IMR-90 (cell line): ENCODE results near the gene COQ6. TPM values are rescaled to one million over a fixed set of nuclear protein-coding genes. Genes with fewer than 3 reads are reported as not detected.

Source experiments
- ATAC-seq: fragments of 200-7000 bp; cut with Tn5 transposase; 2 replicates; pipeline ENCODE4 v1.9.1; 2020; ENCODE audit warnings: low read depth, mild to moderate bottlenecking, moderate library complexity
- BruUV-seq: library from RNA; stranded (reverse); fragments of 400-500 nt; replicated peaks from 2 replicates; lab custom pipeline; 2021; lab: Mats Ljungman, UMichigan
- CTCF ChIA-PET: fragments of 300-600 bp; formaldehyde crosslinking; extraction: SDS; loops from one replicate; lab custom pipeline; 2021; ENCODE audit warnings: antibody characterized with exemption; lab: Yijun Ruan, JAX
- POLR2A ChIA-PET: fragments of 300-600 bp; sonication (Branson Sonifier 250); formaldehyde crosslinking; loops from one replicate; lab custom pipeline; 2022; ENCODE audit warnings: antibody characterized with exemption; ENCODE audit not compliant: unreplicated experiment; lab: Charles Lee
- DNase-seq: peaks from one replicate; pipeline ENCODE4 v3.0.0; 2013
- H2AFZ ChIP-seq: replicated peaks from 2 replicates; pipeline ENCODE3; 2013; ENCODE audit warnings: low read length, mild to moderate bottlenecking; ENCODE audit not compliant: poor library complexity
- H2AK5ac ChIP-seq: 2 replicates; pipeline ENCODE4 v1.6.1; 2013; ENCODE audit warnings: low read depth, low read length, inconsistent platforms
- H2AK9ac ChIP-seq: replicated peaks from 2 replicates; pipeline ENCODE3; 2013; ENCODE audit warnings: mild to moderate bottlenecking, low read depth, low read length, moderate library complexity; ENCODE audit not compliant: poor library complexity
- H2BK120ac ChIP-seq: 2 replicates; pipeline ENCODE4 v1.6.1; 2013; ENCODE audit warnings: low read depth, low read length, inconsistent platforms
- H2BK15ac ChIP-seq: 3 replicates; pipeline ENCODE4 v1.6.1; 2013; ENCODE audit warnings: low read depth, low read length, inconsistent platforms
- H2BK20ac ChIP-seq: 2 replicates; pipeline ENCODE4 v1.6.1; 2013; ENCODE audit warnings: low read depth, mild to moderate bottlenecking, inconsistent platforms, low read length, moderate library complexity
- H2BK5ac ChIP-seq: 2 replicates; pipeline ENCODE4 v1.6.1; 2013; ENCODE audit warnings: mild to moderate bottlenecking, low read depth, low read length, inconsistent platforms; ENCODE audit not compliant: poor library complexity, severe bottlenecking
- H3K14ac ChIP-seq: replicated peaks from 2 replicates; pipeline ENCODE4 v1.6.1; 2013; ENCODE audit warnings: low read depth, low read length, inconsistent platforms
- H3K18ac ChIP-seq: 2 replicates; pipeline ENCODE4 v1.6.1; 2013; ENCODE audit warnings: low read depth, low read length, control low read depth
- H3K23ac ChIP-seq: 2 replicates; pipeline ENCODE4 v1.6.1; 2013; ENCODE audit warnings: low read depth, low read length, inconsistent platforms
- H3K27ac ChIP-seq: 2 replicates; pipeline ENCODE4 v1.5.1; 2013; ENCODE audit warnings: mild to moderate bottlenecking, control low read depth, low read length; ENCODE audit not compliant: insufficient read depth
- H3K27me3 ChIP-seq: 2 replicates; pipeline ENCODE4 v1.6.1; 2013; ENCODE audit warnings: low read length; ENCODE audit not compliant: control insufficient read depth, insufficient read depth
- H3K36me3 ChIP-seq: 2 replicates; pipeline ENCODE4 v1.6.1; 2013; ENCODE audit warnings: low read length, mixed read lengths; ENCODE audit not compliant: control insufficient read depth, insufficient read depth
- H3K4ac ChIP-seq: 2 replicates; pipeline ENCODE4 v1.6.1; 2013; ENCODE audit warnings: low read depth, low read length, inconsistent platforms
- H3K4me1 ChIP-seq: 2 replicates; pipeline ENCODE4 v1.6.1; 2013; ENCODE audit warnings: low read length, mixed read lengths; ENCODE audit not compliant: control insufficient read depth, insufficient read depth
- H3K4me2 ChIP-seq: 2 replicates; pipeline ENCODE4 v1.6.1; 2013; ENCODE audit warnings: low read depth, mild to moderate bottlenecking, control low read depth, low read length, moderate library complexity
- H3K4me3 ChIP-seq: 2 replicates; pipeline ENCODE4 v1.5.1; 2013; ENCODE audit warnings: low read depth, mild to moderate bottlenecking, control low read depth, low read length, moderate library complexity; ENCODE audit not compliant: insufficient read depth
- H3K56ac ChIP-seq: 2 replicates; pipeline ENCODE4 v1.6.1; 2013; ENCODE audit warnings: low read length, inconsistent platforms; ENCODE audit not compliant: insufficient read depth; ENCODE audit errors: extremely low read depth
- H3K79me1 ChIP-seq, 2 experiments: 2 replicates each; pipeline ENCODE4 v1.6.1; 2013; ENCODE audit warnings: low read length in 2 of 2, inconsistent platforms in 1 of 2, low read depth in 1 of 2
- H3K9ac ChIP-seq: 2 replicates; pipeline ENCODE4 v1.6.1; 2013; ENCODE audit warnings: low read depth, low read length, control low read depth
- H3K9me1 ChIP-seq: 2 replicates; pipeline ENCODE4 v1.6.1; 2013; ENCODE audit warnings: low read length, inconsistent platforms; ENCODE audit not compliant: insufficient read depth
- H3K9me3 ChIP-seq: 2 replicates; pipeline ENCODE4 v1.6.1; 2013; ENCODE audit warnings: low read length; ENCODE audit not compliant: control insufficient read depth, insufficient read depth
- H4K20me1 ChIP-seq: 2 replicates; pipeline ENCODE4 v1.6.1; 2013; ENCODE audit warnings: low read length, inconsistent platforms; ENCODE audit not compliant: insufficient read depth
- H4K5ac ChIP-seq: 2 replicates; pipeline ENCODE4 v1.6.1; 2013; ENCODE audit warnings: mild to moderate bottlenecking, low read depth, low read length, control low read depth
- H4K8ac ChIP-seq, 2 experiments: 2 replicates each; pipeline ENCODE4 v1.6.1; 2013; ENCODE audit warnings: low read depth in 2 of 2, low read length in 2 of 2, control low read depth in 1 of 2, inconsistent platforms in 1 of 2
- H4K91ac ChIP-seq: 2 replicates; pipeline ENCODE4 v1.6.1; 2013; ENCODE audit warnings: low read depth, low read length, inconsistent platforms; ENCODE audit not compliant: insufficient read depth
- BHLHE40 ChIP-seq: fragments of 150-350 bp; IDR thresholded peaks from 2 replicates; pipeline ENCODE4 v1.6.1; 2016; ENCODE audit warnings: mild to moderate bottlenecking, low read depth, low read length
- CEBPB ChIP-seq: IDR thresholded peaks from 2 replicates; pipeline ENCODE4 v1.6.1; 2012; ENCODE audit warnings: low read depth, low read length, improper control_type of control experiment
- MAZ ChIP-seq: IDR thresholded peaks from 2 replicates; pipeline ENCODE4 v1.6.1; 2012; ENCODE audit warnings: low read depth, mild to moderate bottlenecking, low read length, improper control_type of control experiment, moderate library complexity, borderline replicate concordance
- RAD21 ChIP-seq: IDR thresholded peaks from 2 replicates; pipeline ENCODE4 v1.6.1; 2012; ENCODE audit warnings: low read length, improper control_type of control experiment
- WGBS, 2 experiments: methylation state at CpG; one replicate each; pipeline versions ENCODE4 v1.1.5 to v1.1.7; 2013; ENCODE audit warnings: missing lambda C conversion rate in 2 of 2; ENCODE audit not compliant: insufficient read length in 1 of 2; ENCODE audit errors: extremely low coverage in 2 of 2; 5-methylcytosine and 5-hydroxymethylcytosine counted together
- dilution Hi-C: fragments of 300-500 bp; cut with HindIII; formaldehyde crosslinking; loops from one replicate; pipeline ENCODE4 v1.14.3; 2018; ENCODE audit warnings: low sequenced_read_pairs; ENCODE audit not compliant: unreplicated experiment
- in situ Hi-C: fragments of 300-500 bp; cut with MboI; formaldehyde crosslinking; loops from 3 replicates; pipeline ENCODE4 v1.14.3; 2019; ENCODE audit warnings: low sequenced_read_pairs, inconsistent platforms, mixed read lengths
- intact Hi-C: fragments of 100-400 bp; cut with micrococcal nuclease; formaldehyde crosslinking; loops from 2 replicates; pipeline ENCODE4 v1.10.0; 2022
- polyA plus RNA-seq, 3 experiments: library from polyadenylated mRNA; depleted of rRNA; stranded (reverse); fragments of >200 nt; gene quantifications; 2 replicates each; pipeline ENCODE4 v1.2.3, GENCODE V29; 2012; ENCODE audit warnings: low replicate concordance in 1 of 3
- total RNA-seq: library from RNA; depleted of rRNA; stranded (reverse); fragments of >200 nt; gene quantifications from 2 replicates; pipeline ENCODE4 v1.2.3, GENCODE V29; 2012
- TF ChIP-seq, protein P1 (sequence below): fragments of 150-350 bp; IDR thresholded peaks from 2 replicates; pipeline ENCODE4 v1.6.1; 2017; ENCODE audit warnings: mild to moderate bottlenecking, antibody characterized with exemption, low read length, low read depth

Gene COQ6
- total and polyA plus RNA-seq, 2 of the 4 experiments (the other 2 are of a cell fraction), result 21.0 to 28.6 TPM

GRCh38 chr14:73965216-73965615, 15.1 kb downstream of the COQ6 start:
- H3K56ac ChIP-seq, result no peak overlapping the region
- TF ChIP-seq RAD21 (no peak), MAZ (no peak), CEBPB (no peak), BHLHE40 (no peak)
- TF ChIP-seq, protein P1, sequence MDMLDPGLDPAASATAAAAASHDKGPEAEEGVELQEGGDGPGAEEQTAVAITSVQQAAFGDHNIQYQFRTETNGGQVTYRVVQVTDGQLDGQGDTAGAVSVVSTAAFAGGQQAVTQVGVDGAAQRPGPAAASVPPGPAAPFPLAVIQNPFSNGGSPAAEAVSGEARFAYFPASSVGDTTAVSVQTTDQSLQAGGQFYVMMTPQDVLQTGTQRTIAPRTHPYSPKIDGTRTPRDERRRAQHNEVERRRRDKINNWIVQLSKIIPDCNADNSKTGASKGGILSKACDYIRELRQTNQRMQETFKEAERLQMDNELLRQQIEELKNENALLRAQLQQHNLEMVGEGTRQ, result no peak
- no peaks in the 10 kb centered on the region for H4K20me1 ChIP-seq
- no peak overlapping the region for H3K23ac ChIP-seq
- dilution Hi-C loops (no loop called here), in situ Hi-C loops (no loop called here), intact Hi-C loops (no loop called here)
- H3K4me1 ChIP-seq, result no peaks in the 10 kb centered on the region
- POLR2A ChIA-PET, result no interaction called here
- no peak overlapping the region for H3K4me2 ChIP-seq
- peaks cover 32% of the 10 kb centered on the region for H3K36me3 ChIP-seq
- H2AK9ac ChIP-seq, result no peak overlapping the region
- H4K91ac ChIP-seq, result no peak overlapping the region
- no TSS peak for BruUV-seq
- H2BK5ac ChIP-seq, result no peak overlapping the region
- no peak overlapping the region for H4K8ac ChIP-seq
- CTCF ChIA-PET, result no interaction called here
- WGBS, 2 experiments, result 86% methylated on average over 1 of the region's 4 CpGs; no CpG with 5 or more reads in 1 of the 2 experiments
- H3K27me3 ChIP-seq, result no peaks in the 10 kb centered on the region
- H3K18ac ChIP-seq, result no peak overlapping the region
- H2BK15ac ChIP-seq, result no peak overlapping the region
- H3K79me1 ChIP-seq, result no peaks in the 10 kb centered on the region; a peak in 1 of 4 replicates
- no peak overlapping the region for H2BK20ac ChIP-seq
- H4K5ac ChIP-seq, result no peak overlapping the region
- no peak overlapping the region for H3K27ac ChIP-seq
- ATAC-seq, result no peak
- H2BK120ac ChIP-seq, result no peak overlapping the region
- no peak for DNase-seq
- no peak overlapping the region for H3K14ac ChIP-seq
- H2AK5ac ChIP-seq, result no peak overlapping the region
- peaks cover 4% of the 10 kb centered on the region; the same call in 1 of the 2 replicates for H3K9me1 ChIP-seq
- no peak overlapping the region for H2AFZ ChIP-seq
- H3K9me3 ChIP-seq, result no peaks in the 10 kb centered on the region
- H3K4me3 ChIP-seq, result no peak overlapping the region
- H3K4ac ChIP-seq, result no peak overlapping the region
- no peak overlapping the region for H3K9ac ChIP-seq
